Measurements from ENCODE around the gene ABCA13.

Gene ABCA13

DNA sequence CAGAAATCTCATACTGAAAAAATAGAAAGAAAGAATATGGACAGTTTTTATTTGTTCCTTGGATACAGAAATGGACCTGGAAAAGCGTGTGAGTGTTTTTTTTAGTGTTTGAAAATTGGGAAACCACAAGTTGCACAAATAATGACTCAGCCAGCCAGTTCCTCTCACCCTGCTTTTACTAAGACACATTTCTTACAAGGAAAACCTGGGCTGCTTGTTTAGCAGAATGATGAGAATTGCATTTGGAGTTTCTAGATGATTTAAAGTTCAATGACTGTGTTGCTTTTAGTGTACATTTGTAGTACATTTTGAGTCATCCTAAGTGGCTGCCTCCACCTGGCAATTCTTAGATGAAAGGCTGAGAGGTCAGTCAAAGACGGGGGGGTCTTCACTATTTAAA, 218.7 kb downstream of the ABCA13 start:
- H3K27ac ChIP-seq, result no peak overlapping the region
- TF ChIP-seq, protein P1, sequence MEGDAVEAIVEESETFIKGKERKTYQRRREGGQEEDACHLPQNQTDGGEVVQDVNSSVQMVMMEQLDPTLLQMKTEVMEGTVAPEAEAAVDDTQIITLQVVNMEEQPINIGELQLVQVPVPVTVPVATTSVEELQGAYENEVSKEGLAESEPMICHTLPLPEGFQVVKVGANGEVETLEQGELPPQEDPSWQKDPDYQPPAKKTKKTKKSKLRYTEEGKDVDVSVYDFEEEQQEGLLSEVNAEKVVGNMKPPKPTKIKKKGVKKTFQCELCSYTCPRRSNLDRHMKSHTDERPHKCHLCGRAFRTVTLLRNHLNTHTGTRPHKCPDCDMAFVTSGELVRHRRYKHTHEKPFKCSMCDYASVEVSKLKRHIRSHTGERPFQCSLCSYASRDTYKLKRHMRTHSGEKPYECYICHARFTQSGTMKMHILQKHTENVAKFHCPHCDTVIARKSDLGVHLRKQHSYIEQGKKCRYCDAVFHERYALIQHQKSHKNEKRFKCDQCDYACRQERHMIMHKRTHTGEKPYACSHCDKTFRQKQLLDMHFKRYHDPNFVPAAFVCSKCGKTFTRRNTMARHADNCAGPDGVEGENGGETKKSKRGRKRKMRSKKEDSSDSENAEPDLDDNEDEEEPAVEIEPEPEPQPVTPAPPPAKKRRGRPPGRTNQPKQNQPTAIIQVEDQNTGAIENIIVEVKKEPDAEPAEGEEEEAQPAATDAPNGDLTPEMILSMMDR (IDR thresholded peaks at IDR 0.05), result no peak

DNA sequence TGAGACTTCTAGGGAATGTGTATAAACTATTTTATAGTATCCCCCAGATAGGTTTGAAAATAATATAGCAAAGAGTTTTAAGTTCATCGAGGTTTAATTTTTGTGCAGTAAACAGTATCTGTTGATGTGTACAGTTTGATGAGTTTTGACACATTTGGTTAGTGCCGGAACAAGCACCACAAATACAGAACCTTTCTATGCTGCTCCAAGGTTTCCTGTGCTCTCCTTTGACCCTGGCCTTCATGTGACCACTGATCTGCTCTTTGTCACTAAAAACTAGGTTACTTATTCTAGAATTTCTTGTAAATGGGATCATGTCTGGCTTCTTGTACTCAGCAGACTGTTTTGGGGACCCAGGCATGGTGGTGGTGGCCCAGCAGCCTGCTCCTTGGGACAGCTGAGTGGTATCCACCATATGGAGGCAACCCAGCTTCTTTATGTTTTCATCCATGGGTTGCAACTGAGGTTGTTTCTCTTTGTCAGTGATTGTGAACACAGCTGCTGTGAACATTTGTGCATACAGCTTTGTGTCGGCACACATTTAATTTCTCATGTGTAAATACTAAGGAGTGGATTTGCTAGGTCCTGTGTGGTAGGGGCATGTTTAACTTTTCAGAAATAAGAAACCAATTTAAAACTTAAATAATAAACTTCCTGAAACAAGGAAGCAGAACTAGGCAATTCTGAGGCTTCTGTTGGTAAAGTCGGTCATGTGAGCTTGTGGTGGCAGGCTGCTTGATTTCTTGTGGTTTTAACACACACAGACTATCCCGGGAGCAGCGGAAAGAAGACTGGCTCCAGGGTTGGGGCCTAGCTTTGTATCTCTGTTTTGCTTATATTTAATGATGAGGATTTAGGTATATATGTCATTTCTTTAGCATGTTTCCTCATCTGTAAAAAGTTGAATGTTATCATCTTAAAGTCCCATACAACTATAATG, 219.4 kb downstream of the ABCA13 start:
- Histone ChIP-seq H3K27me3 (ENCODE audit: control insufficient read depth, insufficient read depth, low read length) (no peaks in the 10 kb centered on the region), H3K4me3 (ENCODE audit: low read depth, low read length) (no peak overlapping the region), H2AFZ (no peak overlapping the region), H3K36me3 (ENCODE audit: control insufficient read depth, insufficient read depth, low read length) (no peaks in the 10 kb centered on the region), H3K27ac (no peak overlapping the region), H3K4me1 (no peaks in the 10 kb centered on the region), H3K4me2 (ENCODE audit: low read length) (no peak overlapping the region), H3K79me2 (no peaks in the 10 kb centered on the region), H3K9me3 (ENCODE audit: control insufficient read depth, low read length) (no peaks in the 10 kb centered on the region), H3K9ac (no peak overlapping the region)
- TF ChIP-seq, protein P1 (IDR thresholded peaks at IDR 0.05), result no peak

More for the DNA sequence above, 218.7 kb downstream of the ABCA13 start:
- Histone ChIP-seq H3K9ac (no peak overlapping the region), H3K79me2 (no peaks in the 10 kb centered on the region), H3K36me3 (ENCODE audit: control insufficient read depth, insufficient read depth, low read length) (no peaks in the 10 kb centered on the region), H3K4me3 (ENCODE audit: low read depth, low read length) (no peak overlapping the region), H3K27me3 (ENCODE audit: control insufficient read depth, insufficient read depth, low read length) (no peaks in the 10 kb centered on the region), H3K9me3 (ENCODE audit: control insufficient read depth, low read length) (no peaks in the 10 kb centered on the region), H3K4me2 (ENCODE audit: low read length) (no peak overlapping the region), H2AFZ (no peak overlapping the region), H3K4me1 (no peaks in the 10 kb centered on the region)

DNA sequence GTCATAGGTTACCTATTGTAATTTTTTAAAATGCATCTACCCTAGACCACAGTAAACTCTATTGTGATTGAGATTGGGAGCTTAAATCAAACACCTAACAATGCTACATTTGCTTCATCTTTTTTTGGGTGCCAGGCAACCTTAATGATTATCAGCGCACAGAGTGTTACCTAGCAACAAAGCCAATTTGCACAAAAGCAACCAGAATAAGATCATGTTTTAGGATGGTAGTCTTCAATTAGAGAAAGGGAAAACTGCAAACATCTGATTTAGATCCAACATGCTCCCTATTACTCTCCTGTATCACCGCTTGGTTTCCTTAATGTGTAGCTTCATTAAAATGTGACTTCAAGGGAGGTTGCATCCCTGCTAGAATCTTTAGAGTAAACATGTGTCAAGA, 226.9 kb downstream of the ABCA13 start:
- H3K9ac ChIP-seq, result no peak overlapping the region
- H3K27me3 ChIP-seq (ENCODE audit: control insufficient read depth, insufficient read depth, low read length), result no peaks in the 10 kb centered on the region
- no peak overlapping the region for H3K27ac ChIP-seq
- H3K36me3 ChIP-seq (ENCODE audit: control insufficient read depth, insufficient read depth, low read length), result no peaks in the 10 kb centered on the region
- no peaks in the 10 kb centered on the region for H3K9me3 ChIP-seq (ENCODE audit: control insufficient read depth, low read length)
- no peak overlapping the region for H3K4me2 ChIP-seq (ENCODE audit: low read length)
- H3K79me2 ChIP-seq, result no peaks in the 10 kb centered on the region
- H3K4me1 ChIP-seq, result no peaks in the 10 kb centered on the region
- TF ChIP-seq, protein P1 (IDR thresholded peaks at IDR 0.05), result no peak
- H3K4me3 ChIP-seq (ENCODE audit: low read depth, low read length), result no peak overlapping the region
- no peak overlapping the region for H2AFZ ChIP-seq

DNA sequence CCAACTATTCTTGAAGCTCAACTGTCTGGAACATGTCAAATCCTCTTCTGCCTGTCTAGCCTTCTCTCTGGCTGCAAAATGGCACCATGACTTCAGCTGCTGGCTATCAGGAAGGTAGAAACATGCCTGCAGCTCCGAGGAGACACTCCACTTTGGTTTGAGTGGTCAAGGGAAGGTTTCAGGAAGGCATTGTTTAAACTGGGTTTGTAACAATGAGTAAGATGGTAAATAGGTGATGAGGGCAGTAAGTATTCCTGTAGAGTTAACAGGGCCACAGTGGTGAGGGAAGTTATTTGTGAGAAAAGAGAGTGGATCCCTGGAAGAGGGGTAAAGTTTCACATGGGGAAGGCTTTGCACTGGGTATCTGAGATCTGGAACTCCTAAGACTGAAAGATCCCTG, 231.5 kb downstream of the ABCA13 start:
- Histone ChIP-seq H2AFZ (no peak overlapping the region), H3K9ac (no peak overlapping the region), H3K9me3 (ENCODE audit: control insufficient read depth, low read length) (no peaks in the 10 kb centered on the region), H3K4me1 (no peaks in the 10 kb centered on the region), H3K4me3 (ENCODE audit: low read depth, low read length) (no peak overlapping the region), H3K79me2 (no peaks in the 10 kb centered on the region), H3K4me2 (ENCODE audit: low read length) (no peak overlapping the region), H3K27me3 (ENCODE audit: control insufficient read depth, insufficient read depth, low read length) (no peaks in the 10 kb centered on the region), H3K36me3 (ENCODE audit: control insufficient read depth, insufficient read depth, low read length) (no peaks in the 10 kb centered on the region), H3K27ac (no peak overlapping the region)
- TF ChIP-seq, protein P1 (IDR thresholded peaks at IDR 0.05), result no peak

DNA sequence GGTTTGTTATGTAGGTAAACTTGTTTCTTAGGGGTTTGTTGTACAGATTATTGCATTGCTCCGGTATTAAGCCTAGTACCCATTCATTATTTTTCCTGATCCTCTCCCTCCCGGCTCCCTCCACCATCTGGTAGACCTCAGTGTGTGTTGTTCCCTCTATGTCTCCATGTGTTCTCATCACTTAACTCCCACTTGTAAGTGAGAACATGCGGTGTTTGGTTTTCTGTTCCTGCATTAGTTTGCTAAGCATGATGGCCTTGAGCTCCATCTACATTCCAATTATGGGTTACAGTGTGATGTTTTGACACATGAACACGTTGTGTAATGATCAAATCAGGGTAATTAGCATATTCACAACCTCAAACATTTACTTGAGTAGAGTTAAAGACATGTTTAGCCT, 237.5 kb downstream of the ABCA13 start:
- H3K9ac ChIP-seq, result no peak overlapping the region
- H3K27ac ChIP-seq, result no peak overlapping the region
- H3K4me2 ChIP-seq (ENCODE audit: low read length), result no peak overlapping the region
- no peaks in the 10 kb centered on the region for H3K79me2 ChIP-seq
- H3K27me3 ChIP-seq (ENCODE audit: control insufficient read depth, insufficient read depth, low read length), result no peaks in the 10 kb centered on the region
- H2AFZ ChIP-seq, result no peak overlapping the region
- no peaks in the 10 kb centered on the region for H3K9me3 ChIP-seq (ENCODE audit: control insufficient read depth, low read length)
- H3K4me3 ChIP-seq (ENCODE audit: low read depth, low read length), result no peak overlapping the region
- H3K4me1 ChIP-seq, result no peaks in the 10 kb centered on the region
- TF ChIP-seq, protein P1 (IDR thresholded peaks at IDR 0.05), result no peak
- H3K36me3 ChIP-seq (ENCODE audit: control insufficient read depth, insufficient read depth, low read length), result no peaks in the 10 kb centered on the region

Measured in parathyroid adenoma (tissue), 2 donors.